C4-2B (cell line): ENCODE measurements around the gene ECHDC1.

Source experiments
- CTCF ChIP-seq: fragments of 450-650 bp; conservative IDR thresholded peaks from 2 replicates; pipeline ENCODE4 v1.5.1; 2017; ENCODE audit warnings: mild to moderate bottlenecking
- ZFX ChIP-seq: fragments of 450-650 bp; IDR thresholded peaks from 2 replicates; pipeline ENCODE4 v1.6.1; 2017

- TF ChIP-seq CTCF (no peak), ZFX (no peak)
Measured at GRCh38 chr6:127299522-127300240, 43.7 kb downstream of the ECHDC1 start.
